ENCODE results near the gene DDRGK1.

DNA sequence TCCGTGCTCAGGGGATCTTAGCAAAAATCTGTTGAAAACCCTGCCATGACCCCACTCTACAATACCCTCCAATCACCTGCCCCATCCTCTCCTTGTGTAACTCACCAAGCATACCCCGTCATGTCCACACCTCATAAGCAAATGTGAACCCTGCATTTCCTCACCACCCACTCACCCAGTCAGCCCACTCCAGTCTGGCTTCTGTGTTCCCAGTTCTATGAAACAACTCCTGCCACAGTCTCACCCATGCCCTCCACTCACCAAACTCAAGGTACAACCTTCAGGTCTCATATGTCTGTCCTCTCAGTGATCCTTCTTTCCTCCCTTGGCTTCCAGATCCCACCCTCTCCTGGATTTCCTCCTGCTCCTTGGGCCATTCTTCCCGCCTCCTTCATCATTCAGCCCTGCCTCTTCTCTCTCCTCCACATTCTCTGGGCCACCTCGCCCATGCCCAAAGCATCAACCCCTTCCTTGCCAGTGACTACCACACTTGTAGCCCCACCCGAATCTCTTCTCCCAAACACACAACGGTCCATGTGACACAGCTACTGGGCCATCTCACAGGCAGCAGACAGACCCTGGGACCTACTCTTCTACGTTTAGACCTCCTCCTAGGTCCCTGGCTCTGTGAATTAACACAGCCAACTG lies 8.8 kb downstream of the DDRGK1 start:
- TF ChIP-seq, protein P1, sequence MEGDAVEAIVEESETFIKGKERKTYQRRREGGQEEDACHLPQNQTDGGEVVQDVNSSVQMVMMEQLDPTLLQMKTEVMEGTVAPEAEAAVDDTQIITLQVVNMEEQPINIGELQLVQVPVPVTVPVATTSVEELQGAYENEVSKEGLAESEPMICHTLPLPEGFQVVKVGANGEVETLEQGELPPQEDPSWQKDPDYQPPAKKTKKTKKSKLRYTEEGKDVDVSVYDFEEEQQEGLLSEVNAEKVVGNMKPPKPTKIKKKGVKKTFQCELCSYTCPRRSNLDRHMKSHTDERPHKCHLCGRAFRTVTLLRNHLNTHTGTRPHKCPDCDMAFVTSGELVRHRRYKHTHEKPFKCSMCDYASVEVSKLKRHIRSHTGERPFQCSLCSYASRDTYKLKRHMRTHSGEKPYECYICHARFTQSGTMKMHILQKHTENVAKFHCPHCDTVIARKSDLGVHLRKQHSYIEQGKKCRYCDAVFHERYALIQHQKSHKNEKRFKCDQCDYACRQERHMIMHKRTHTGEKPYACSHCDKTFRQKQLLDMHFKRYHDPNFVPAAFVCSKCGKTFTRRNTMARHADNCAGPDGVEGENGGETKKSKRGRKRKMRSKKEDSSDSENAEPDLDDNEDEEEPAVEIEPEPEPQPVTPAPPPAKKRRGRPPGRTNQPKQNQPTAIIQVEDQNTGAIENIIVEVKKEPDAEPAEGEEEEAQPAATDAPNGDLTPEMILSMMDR (conservative IDR thresholded peaks at IDR 0.05; ENCODE audit: low read length) = no peak
- no peak for TF ChIP-seq EZH2phosphoT487 (IDR thresholded peaks at IDR 0.05; ENCODE audit: borderline replicate concordance)

Measured in Loucy (cell line).